AG10803 (cell line): Measurements from ENCODE around the gene MTFR1L.

Source experiments
- DNase-seq: peaks from one replicate; pipeline ENCODE4 v3.0.0; 2010; ENCODE audit warnings: low read depth
- H3K4me3 ChIP-seq: 2 replicates; pipeline ENCODE4 v1.5.1; 2011; ENCODE audit warnings: mild to moderate bottlenecking, low read length, control low read depth
- CTCF ChIP-seq: conservative IDR thresholded peaks from 2 replicates; pipeline ENCODE4 v1.5.1; 2011; ENCODE audit warnings: mild to moderate bottlenecking, low read length, control low read depth, inconsistent platforms

Gene MTFR1L

DNA sequence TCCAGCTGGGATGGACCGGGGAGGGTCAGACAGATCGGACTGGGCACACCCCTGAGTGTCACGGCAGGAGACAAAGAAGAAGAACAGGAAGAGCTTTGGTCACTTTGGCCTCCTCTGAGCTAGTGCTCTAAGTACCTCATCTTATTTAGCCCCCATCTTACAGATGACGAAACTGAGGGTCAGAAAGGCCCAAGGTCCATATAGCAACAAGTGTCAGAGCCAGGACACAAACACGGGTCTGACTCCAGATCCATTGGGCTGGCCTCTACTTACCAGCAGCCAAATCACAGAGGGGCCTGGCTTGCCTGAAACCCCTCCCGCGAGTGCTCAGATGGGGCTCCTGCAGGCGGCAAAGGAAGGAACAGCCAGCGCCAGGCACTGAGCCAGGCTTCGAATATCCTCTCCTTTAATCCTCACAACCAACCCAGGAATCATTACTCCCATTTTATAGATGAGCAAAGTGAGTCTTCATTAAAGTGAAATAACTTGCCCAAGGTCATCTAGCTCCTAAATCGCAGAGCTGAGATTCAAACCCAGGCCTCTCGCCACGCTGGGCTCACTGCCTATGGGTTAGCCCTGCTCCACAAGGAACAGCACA, 45.4 kb upstream of the MTFR1L start:
- no peak for DNase-seq
- no peak overlapping the region for H3K4me3 ChIP-seq
- no peak for TF ChIP-seq CTCF

DNA sequence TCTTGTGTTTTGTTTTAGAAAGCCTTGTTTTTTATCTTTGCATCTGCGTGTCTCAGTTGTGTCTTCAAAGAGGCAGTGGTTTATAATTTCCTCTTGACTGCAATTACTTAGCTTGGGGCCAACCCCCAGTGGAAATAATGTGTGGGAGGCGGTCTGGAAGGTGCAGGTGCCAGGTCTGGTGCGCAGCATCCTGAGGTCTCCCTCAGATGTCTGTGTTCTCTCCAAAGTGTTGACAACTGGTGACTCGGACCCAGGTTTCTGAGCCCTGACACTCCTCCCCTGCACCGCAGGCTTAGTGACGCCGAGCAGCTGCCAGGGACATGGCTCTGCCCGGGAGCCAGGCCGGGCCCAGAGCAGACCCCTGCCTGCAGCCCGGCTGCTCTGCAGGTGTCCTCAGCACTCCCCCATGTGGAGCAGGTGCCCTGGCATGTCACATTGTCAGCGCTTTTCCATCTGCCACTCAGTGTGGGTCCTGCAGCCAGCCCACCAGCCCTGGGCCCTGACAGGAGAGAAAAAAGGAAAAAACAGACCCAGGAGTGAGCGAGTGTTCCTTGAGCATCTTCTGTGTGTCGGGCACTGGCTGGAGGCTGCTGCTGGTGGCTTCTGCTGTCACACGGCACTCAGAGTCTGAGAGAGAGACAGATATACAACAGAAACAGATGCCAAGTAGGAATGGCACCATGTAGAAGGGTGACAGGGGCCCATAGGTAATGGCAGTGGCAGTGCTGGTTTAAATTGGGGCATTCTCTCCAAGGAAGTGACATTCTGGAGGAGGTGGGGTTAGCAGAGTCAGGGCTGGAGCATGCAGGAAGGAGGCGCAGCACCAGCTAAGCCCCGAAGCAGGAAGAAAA, 44.6 kb upstream of the MTFR1L start:
- no peak for DNase-seq
- TF ChIP-seq CTCF: no peak

DNA sequence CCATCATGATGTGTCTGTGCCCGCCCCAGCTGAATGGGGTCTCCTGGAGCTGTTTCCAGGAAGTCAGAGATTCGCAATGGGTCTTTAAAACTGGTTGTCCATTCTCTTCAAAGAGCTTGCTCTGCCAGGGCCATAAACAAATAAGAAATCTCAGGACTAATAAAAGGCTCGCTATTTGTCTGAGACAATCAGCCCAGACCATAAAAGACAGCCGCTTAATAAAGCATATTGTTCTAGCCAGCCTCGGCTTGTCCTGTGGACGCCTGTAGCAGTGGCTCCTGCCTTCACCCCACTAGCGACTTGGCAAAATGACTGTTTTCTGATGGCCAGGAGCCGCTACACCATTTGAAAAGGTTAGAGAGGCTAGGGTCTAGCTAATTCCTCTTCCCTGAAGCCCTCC, 40.4 kb upstream of the MTFR1L start:
- no peak for DNase-seq
- TF ChIP-seq CTCF: no peak
- H3K4me3 ChIP-seq: no peak overlapping the region

More for the DNA sequence above, 44.6 kb upstream of the MTFR1L start:
- H3K4me3 ChIP-seq: no peak overlapping the region

DNA sequence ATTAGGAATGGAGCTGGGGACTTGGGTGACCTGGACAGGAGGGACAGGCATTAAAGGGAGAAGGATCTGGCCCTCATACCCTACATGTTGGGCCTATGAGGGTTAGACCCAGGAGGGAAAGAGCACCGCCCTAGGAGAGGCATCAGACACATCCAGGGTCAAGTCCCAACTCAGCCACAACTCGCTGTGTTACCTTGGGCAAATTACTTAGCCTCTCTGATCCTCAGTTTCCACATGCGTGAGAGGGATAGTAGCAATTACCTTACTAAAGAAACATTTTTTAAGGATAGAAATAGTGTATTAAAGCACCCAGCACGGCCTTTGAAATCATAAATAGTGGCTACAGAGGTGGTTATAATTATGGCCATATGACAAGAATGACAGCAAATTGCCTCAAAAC, 39.9 kb upstream of the MTFR1L start:
- TF ChIP-seq CTCF: no peak
- H3K4me3 ChIP-seq: no peak overlapping the region
- no peak for DNase-seq

DNA sequence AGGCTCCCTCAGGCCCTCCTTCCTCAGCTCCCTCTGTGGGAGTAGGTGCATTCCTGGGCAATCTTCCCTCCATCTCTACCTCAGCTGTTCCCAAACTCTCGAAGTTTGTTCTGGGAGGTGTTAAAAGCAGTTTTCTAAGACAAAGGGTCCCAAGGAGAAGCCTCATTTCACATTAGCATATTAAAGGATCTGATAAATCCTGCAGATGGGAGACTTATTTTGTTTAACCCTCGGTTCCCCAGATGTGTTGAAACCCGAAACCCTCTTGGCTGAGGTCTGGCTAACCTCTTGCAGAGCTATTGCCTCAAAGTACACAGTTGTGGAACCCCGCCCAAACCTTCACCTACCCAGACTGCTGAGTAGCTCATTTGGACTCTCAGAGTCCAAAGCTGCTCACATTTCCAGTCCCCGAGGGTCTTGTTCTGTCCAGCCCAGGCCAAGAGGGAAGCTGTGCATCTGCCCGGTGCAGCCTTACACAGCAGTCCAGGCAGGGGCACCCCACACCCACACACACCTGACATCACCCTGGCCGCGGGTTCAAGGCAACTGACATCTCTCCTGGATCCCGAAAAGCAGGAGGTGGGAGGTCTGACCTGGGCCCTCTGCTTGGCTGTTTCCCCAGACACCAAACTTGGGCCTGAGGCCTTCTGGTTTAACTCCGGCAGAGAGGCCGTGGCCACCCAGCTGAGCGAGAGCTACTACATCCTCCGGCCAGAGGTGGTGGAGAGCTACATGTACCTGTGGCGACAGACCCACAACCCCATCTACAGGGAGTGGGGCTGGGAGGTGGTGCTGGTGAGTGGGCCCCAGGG, 39.2 kb upstream of the MTFR1L start:
- H3K4me3 ChIP-seq: no peak overlapping the region
- TF ChIP-seq CTCF: no peak
- DNase-seq: no peak

DNA sequence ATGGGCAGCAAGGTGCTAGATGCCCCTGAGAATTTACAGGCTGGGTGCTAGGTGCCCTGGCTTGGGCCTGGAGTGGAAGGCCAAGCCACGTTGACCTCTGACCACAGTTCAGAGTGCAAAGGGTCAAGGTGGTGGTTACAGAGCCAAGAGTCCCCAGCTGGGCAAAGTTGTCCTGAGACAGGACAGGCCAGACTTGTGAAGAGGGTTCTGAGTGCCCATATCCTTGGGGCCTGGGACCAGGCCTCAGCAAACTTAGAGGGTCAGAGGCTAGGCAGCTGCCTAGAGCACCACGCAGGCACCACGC, 38.7 kb upstream of the MTFR1L start:
- DNase-seq: no peak
- no peak for TF ChIP-seq CTCF
- H3K4me3 ChIP-seq: no peak overlapping the region
